NCI-H2227 (cell line): ENCODE data around the gene MRPS18A.

Experiments
- DNase-seq: peaks from one replicate; lab custom pipeline; 2025; ENCODE audit not compliant: unreplicated experiment; lab: John Stamatoyannopoulos, UW

MRPS18A gene

DNA sequence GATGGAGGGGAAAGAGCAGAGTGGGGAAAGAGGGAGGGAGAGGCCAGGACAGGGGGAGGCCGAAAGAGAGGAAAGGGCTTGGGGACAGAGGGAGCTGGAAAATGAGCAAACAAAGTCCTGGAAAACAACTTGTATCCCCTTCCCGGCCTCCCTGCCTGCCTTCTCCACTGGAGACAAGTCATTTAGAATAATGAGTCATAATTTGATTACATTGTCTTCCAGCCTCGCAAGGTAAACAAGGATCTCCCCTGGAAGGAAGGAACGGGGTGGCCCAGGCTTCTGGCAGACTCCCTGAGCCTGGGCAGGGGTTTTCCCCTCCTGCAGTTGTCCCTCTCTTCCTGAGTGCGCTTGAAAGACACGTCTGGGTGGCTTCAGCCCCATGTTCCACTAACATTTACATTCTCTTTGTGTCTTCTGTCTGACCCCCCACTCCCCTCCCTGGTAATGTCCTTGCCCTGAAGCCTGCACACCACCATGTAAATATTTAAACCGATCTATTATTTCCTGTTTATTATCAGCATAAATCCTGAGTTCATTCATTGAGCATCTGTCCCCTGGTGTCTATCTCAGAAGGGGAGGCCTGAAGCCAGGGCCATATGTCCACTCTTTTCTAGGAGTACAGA, 12.1 kb upstream of the MRPS18A start:
- DNase-seq: no peak

- DNase-seq: peak; percentile 42
Measured at GRCh38 chr6:43698584-43699349, 11.2 kb upstream of the MRPS18A start.

GRCh38 chr6:43697421-43697820, 9.8 kb upstream of the MRPS18A start:
- no peak for DNase-seq

GRCh38 chr6:43695967-43696291, 8.3 kb upstream of the MRPS18A start:
- no peak for DNase-seq

- no peak for DNase-seq
Measured at GRCh38 chr6:43695215-43695966, 7.8 kb upstream of the MRPS18A start.

GRCh38 chr6:43689421-43689820, 1.8 kb upstream of the MRPS18A start:
- no peak for DNase-seq

DNA sequence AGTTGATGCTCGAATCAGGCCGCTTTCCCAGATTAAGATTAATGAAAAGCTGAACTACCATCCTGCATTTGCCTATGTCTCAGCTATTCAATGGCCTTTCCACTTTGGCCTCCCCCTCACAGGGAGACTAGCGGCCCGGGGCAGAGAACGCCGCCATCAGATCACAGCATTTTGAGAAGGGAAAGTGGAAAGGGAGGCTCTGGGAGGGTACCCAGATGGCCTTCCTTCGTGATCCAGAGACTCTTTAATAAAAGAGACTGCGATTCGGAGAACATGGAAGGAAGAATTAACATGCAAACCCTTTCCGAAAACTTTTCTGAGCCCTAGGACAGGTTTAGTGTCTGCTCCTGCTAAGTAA, 533 bp downstream of the MRPS18A start:
- DNase-seq: no peak

- DNase-seq: no peak
Measured at GRCh38 chr6:43683708-43684455, 3.7 kb downstream of the MRPS18A start.

- no peak for DNase-seq
Measured at GRCh38 chr6:43682724-43683429, 4.7 kb downstream of the MRPS18A start.

DNA sequence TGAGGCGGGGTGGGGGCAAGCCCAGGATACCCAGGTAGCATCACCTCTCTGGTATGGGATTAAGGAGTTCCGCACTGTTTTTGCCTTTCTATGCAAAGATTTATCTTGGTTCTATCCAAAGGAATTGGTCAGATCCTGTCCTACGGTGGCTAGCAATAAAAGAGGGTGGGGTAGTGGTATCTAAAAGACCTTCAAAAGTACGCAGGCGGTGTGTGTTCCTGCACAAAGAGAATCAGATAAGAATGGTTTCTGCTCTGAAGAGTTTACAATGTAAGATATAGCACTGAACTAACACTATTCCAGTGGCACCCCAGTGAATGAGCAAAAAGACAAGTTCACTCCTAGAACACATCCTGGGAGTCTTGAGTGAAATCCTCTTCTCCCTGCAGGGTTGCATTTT, 6.3 kb downstream of the MRPS18A start:
- no peak for DNase-seq

DNA sequence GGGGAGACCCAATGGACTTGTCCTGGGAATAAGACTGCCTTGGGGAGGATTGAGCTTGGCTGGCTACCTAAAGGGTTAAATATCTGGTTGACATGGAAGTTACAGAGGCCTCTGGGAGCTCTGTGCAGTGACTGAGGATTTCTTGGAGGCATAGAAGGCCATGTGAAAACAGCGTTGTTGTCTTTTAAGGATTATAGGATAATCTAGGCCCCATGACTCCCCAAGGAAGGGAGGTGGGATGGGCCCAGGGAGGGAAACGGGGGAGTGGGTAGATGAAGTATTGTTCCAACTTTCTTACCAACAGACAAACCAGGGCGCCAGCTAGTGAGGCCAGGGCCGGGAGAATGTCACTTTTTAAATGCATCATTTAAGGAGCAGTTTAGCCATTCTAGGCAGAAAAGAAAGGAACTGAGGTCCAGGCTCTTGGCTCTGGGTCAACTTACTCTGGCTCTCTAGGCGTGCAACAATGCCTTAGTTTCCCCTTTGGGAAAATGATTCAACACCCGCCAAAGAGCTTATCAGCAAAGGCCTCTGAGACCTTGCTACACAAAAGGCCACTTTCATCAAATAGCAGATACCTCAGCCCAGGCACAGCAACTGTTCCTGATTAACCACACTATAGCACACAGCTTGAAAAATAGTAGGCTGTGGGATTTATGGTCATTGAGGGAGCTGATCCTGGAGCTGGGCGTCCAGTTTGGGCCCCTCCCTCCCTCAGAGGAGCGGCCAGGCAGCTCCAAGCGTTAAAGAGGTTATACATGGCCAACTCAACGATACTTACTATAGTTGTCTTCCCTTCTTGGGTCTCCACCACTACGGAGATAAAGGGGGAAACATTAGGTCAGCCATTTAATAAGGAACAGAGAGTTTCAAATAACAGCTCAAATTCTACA, 7.0 kb downstream of the MRPS18A start:
- DNase-seq: no peak

GRCh38 chr6:43679057-43679456, 8.5 kb downstream of the MRPS18A start:
- no peak for DNase-seq

- no peak for DNase-seq
Measured at GRCh38 chr6:43678341-43678740, 9.2 kb downstream of the MRPS18A start.

DNA sequence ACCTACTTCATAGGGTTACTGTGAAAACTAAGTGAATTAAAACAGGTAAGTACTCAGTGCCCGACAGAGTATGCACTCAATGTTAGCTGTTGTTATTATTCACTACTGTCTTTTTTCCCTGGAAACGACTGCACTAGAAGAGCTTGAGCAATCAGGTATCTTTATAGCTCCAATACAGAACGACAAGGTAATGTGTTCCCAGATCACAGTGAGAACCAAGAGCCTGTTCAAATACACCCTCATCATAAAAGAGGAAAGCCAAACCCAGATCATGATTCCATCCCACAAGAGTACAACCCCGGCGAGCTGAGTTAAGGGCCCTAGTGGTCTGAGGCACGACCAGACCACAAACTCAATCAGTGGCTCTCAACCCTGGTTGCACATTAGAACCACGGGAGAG, 9.8 kb downstream of the MRPS18A start:
- no peak for DNase-seq

GRCh38 chr6:43676962-43677606, 10.5 kb downstream of the MRPS18A start:
- DNase-seq: no peak

GRCh38 chr6:43674921-43675320, 12.7 kb downstream of the MRPS18A start:
- no peak for DNase-seq

- no peak for DNase-seq
Measured at GRCh38 chr6:43674291-43674690, 13.3 kb downstream of the MRPS18A start.

DNA sequence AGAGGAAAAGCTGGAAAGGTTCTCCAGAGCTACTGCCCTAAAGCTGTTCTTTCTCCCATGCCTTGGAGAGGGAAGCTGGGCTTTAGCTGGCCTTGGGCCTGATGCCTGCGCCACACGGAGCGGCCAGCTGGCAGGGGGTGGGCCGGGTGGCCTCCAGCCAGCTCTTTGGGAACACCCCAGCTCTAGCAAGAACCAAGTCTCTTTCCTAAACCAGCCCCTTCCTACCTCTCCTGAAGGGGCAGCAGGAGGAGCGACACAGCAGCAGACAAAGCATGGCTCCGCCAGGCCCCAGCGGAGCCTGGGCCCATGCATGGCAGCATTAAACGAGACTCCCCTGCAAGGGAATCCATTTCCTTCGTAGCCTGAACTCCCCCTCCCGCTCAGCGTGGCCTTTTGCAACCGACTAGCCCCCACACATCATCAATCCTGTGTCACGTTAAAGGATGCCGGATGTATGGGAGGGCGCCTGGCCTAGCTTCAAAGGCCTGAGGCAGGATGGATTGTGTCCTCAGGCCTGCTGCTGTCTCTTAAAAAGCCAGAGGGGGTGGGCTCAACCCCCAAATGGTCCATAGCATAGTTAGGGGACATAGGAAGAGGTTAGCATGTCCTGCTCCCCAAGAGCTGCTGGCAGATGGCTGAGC, 14.0 kb downstream of the MRPS18A start:
- no peak for DNase-seq
